WTC11 (cell line): ENCODE results near the gene CLASP1. TPM values are rescaled to one million over a fixed set of nuclear protein-coding genes. Genes with fewer than 3 reads are reported as not detected.

Source experiments
- ATAC-seq: fragments of 200-7000 bp; cut with Tn5 transposase; 2 replicates; pipeline ENCODE4 v1.10.0; 2021; ENCODE audit warnings: mild to moderate bottlenecking, moderate library complexity
- CTCF ChIA-PET: fragments of 300-600 bp; sonication (Branson Sonifier 250); formaldehyde crosslinking; loops from one replicate; lab custom pipeline; 2021; ENCODE audit warnings: antibody characterized with exemption; lab: Charles Lee
- POLR2A ChIA-PET: fragments of 350-600 bp; sonication (Branson Sonifier 250); formaldehyde crosslinking; loops from one replicate; lab custom pipeline; 2021; ENCODE audit warnings: antibody characterized with exemption; lab: Charles Lee
- DNase-seq: peaks from one replicate; pipeline ENCODE4 v3.0.0; 2021; ENCODE audit warnings: low spot score
- H3K27ac Mint-ChIP-seq: 2 replicates; pipeline ENCODE4 v1.8.0; 2021; ENCODE audit warnings: mixed read lengths
- H3K27me3 Mint-ChIP-seq: 2 replicates; pipeline ENCODE4 v1.8.0; 2021; ENCODE audit warnings: low read depth, mild to moderate bottlenecking, moderate library complexity, mixed read lengths
- H3K36me3 Mint-ChIP-seq: 2 replicates; pipeline ENCODE4 v1.8.0; 2021; ENCODE audit warnings: mixed read lengths
- H3K4me1 Mint-ChIP-seq: 2 replicates; pipeline ENCODE4 v1.8.0; 2022; ENCODE audit warnings: mixed read lengths
- H3K4me3 Mint-ChIP-seq: 2 replicates; pipeline ENCODE4 v1.8.0; 2021; ENCODE audit warnings: mild to moderate bottlenecking, moderate library complexity, mixed read lengths
- H3K9me3 Mint-ChIP-seq: 2 replicates; pipeline ENCODE4 v1.8.0; 2021; ENCODE audit warnings: mixed read lengths
- CREM ChIP-seq: sonication (generic); formaldehyde crosslinking; IDR thresholded peaks from 2 replicates; pipeline ENCODE4 v1.8.1; 2022; ENCODE audit warnings: mild to moderate bottlenecking, missing genetic modification reagents, moderate library complexity
- MYBL2 ChIP-seq: sonication (generic); formaldehyde crosslinking; IDR thresholded peaks from 2 replicates; pipeline ENCODE4 v1.8.1; 2023; ENCODE audit warnings: mild to moderate bottlenecking, moderate library complexity, missing genetic modification reagents
- NFE2L1 ChIP-seq: sonication (generic); formaldehyde crosslinking; IDR thresholded peaks from 2 replicates; pipeline ENCODE4 v1.8.1; 2023; ENCODE audit warnings: missing genetic modification reagents
- NR2C2 ChIP-seq: sonication (generic); formaldehyde crosslinking; IDR thresholded peaks from 2 replicates; pipeline ENCODE4 v1.8.0; 2022; ENCODE audit warnings: mild to moderate bottlenecking, missing genetic modification reagents
- NR3C1 ChIP-seq: sonication (generic); formaldehyde crosslinking; conservative IDR thresholded peaks from 2 replicates; pipeline ENCODE4 v1.8.1; 2023; ENCODE audit warnings: low read depth, mild to moderate bottlenecking, missing genetic modification reagents
- SP1 ChIP-seq: sonication (generic); formaldehyde crosslinking; conservative IDR thresholded peaks from 2 replicates; pipeline ENCODE4 v1.8.1; 2022; ENCODE audit warnings: missing genetic modification reagents
- ZNF317 ChIP-seq: sonication (generic); formaldehyde crosslinking; IDR thresholded peaks from 2 replicates; pipeline ENCODE4 v1.8.1; 2023; ENCODE audit warnings: low read depth, mild to moderate bottlenecking, moderate library complexity, missing genetic modification reagents, borderline replicate concordance
- ZNF416 ChIP-seq: fragments of 250-450 bp; sonication (Bioruptor Pico); IDR thresholded peaks from 2 replicates; pipeline ENCODE4 v1.9.0; 2021; ENCODE audit warnings: mild to moderate bottlenecking, inconsistent platforms
- ZNF423 ChIP-seq: fragments of 250-450 bp; sonication (Bioruptor Pico); IDR thresholded peaks from 2 replicates; pipeline ENCODE4 v2.1.2; 2022; ENCODE audit warnings: mild to moderate bottlenecking, moderate library complexity
- total RNA-seq: library from RNA; stranded (reverse); gene quantifications from 3 replicates; pipeline ENCODE4 v1.2.3, GENCODE V29; 2021
- TF ChIP-seq, protein P1 (sequence below): sonication (generic); formaldehyde crosslinking; IDR thresholded peaks from 2 replicates; pipeline ENCODE4 v1.8.0; 2022; ENCODE audit warnings: missing genetic modification reagents
- TF ChIP-seq, protein P2 (sequence below): sonication (generic); formaldehyde crosslinking; IDR thresholded peaks from 2 replicates; pipeline ENCODE4 v1.8.0; 2023; ENCODE audit warnings: missing genetic modification reagents, mild to moderate bottlenecking, borderline replicate concordance
- TF ChIP-seq, protein P3 (sequence below): sonication (generic); formaldehyde crosslinking; IDR thresholded peaks from 2 replicates; pipeline ENCODE4 v1.8.1; 2023; ENCODE audit warnings: mild to moderate bottlenecking, missing genetic modification reagents, moderate library complexity
- TF ChIP-seq, protein P4 (sequence below): fragments of 250-450 bp; sonication (Bioruptor Pico); IDR thresholded peaks from 2 replicates; pipeline ENCODE4 v2.1.2; 2022; ENCODE audit warnings: mild to moderate bottlenecking, moderate library complexity

The CLASP1 gene
- total RNA-seq, 1 experiment from 2014 or later: 50.0 TPM

DNA sequence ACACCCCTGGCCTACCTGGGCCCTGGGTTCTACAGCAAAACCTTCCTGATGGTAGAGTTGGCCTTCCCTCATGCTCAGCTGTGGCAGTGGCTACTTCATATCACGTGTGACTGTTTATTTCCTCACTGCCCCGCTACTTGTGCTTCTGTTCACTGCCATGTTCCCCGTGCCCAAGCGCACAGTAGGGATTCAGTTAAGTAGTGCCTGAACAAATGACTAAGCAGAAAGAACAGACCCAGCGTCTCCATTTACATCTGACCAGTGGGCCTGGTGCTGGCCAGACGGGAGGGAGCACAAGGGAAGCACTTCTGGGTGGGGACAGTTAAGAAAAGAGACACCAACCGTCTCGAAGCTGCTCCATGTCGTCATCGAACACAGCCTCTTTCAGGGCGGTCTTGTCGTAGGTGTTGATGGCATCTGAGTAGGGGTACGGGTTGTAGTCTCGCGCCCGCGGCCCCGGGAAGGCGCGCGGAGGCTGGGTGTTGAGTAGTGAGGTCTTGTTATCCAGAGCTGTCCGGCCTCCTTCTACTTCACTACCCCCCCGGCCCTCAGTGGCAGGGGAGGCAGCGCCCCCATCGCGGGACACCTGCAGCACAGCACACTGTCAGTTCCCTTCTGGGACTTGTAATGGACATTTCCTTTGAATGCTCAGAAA lies 281.9 kb downstream of the CLASP1 start:
- Mint-ChIP-seq H3K4me1 (no peaks in the 10 kb centered on the region), H3K4me3 (no peak overlapping the region), H3K36me3 (peaks cover 35% of the 10 kb centered on the region), H3K9me3 (no peaks in the 10 kb centered on the region), H3K27me3 (no peaks in the 10 kb centered on the region), H3K27ac (no peak overlapping the region)
- POLR2A ChIA-PET: no interaction called here
- ATAC-seq: no peak
- DNase-seq: no peak
- TF ChIP-seq NR2C2 (CRISPR knock-in tag) (no peak), NR3C1 (CRISPR knock-in tag) (no peak), NFE2L1 (CRISPR knock-in tag) (no peak)
- TF ChIP-seq, protein P1, sequence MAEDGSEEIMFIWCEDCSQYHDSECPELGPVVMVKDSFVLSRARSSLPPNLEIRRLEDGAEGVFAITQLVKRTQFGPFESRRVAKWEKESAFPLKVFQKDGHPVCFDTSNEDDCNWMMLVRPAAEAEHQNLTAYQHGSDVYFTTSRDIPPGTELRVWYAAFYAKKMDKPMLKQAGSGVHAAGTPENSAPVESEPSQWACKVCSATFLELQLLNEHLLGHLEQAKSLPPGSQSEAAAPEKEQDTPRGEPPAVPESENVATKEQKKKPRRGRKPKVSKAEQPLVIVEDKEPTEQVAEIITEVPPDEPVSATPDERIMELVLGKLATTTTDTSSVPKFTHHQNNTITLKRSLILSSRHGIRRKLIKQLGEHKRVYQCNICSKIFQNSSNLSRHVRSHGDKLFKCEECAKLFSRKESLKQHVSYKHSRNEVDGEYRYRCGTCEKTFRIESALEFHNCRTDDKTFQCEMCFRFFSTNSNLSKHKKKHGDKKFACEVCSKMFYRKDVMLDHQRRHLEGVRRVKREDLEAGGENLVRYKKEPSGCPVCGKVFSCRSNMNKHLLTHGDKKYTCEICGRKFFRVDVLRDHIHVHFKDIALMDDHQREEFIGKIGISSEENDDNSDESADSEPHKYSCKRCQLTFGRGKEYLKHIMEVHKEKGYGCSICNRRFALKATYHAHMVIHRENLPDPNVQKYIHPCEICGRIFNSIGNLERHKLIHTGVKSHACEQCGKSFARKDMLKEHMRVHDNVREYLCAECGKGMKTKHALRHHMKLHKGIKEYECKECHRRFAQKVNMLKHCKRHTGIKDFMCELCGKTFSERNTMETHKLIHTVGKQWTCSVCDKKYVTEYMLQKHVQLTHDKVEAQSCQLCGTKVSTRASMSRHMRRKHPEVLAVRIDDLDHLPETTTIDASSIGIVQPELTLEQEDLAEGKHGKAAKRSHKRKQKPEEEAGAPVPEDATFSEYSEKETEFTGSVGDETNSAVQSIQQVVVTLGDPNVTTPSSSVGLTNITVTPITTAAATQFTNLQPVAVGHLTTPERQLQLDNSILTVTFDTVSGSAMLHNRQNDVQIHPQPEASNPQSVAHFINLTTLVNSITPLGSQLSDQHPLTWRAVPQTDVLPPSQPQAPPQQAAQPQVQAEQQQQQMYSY (CRISPR knock-in tag): no peak
- TF ChIP-seq, protein P2, sequence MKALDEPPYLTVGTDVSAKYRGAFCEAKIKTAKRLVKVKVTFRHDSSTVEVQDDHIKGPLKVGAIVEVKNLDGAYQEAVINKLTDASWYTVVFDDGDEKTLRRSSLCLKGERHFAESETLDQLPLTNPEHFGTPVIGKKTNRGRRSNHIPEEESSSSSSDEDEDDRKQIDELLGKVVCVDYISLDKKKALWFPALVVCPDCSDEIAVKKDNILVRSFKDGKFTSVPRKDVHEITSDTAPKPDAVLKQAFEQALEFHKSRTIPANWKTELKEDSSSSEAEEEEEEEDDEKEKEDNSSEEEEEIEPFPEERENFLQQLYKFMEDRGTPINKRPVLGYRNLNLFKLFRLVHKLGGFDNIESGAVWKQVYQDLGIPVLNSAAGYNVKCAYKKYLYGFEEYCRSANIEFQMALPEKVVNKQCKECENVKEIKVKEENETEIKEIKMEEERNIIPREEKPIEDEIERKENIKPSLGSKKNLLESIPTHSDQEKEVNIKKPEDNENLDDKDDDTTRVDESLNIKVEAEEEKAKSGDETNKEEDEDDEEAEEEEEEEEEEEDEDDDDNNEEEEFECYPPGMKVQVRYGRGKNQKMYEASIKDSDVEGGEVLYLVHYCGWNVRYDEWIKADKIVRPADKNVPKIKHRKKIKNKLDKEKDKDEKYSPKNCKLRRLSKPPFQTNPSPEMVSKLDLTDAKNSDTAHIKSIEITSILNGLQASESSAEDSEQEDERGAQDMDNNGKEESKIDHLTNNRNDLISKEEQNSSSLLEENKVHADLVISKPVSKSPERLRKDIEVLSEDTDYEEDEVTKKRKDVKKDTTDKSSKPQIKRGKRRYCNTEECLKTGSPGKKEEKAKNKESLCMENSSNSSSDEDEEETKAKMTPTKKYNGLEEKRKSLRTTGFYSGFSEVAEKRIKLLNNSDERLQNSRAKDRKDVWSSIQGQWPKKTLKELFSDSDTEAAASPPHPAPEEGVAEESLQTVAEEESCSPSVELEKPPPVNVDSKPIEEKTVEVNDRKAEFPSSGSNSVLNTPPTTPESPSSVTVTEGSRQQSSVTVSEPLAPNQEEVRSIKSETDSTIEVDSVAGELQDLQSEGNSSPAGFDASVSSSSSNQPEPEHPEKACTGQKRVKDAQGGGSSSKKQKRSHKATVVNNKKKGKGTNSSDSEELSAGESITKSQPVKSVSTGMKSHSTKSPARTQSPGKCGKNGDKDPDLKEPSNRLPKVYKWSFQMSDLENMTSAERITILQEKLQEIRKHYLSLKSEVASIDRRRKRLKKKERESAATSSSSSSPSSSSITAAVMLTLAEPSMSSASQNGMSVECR (CRISPR knock-in tag): no peak
- TF ChIP-seq, protein P3, sequence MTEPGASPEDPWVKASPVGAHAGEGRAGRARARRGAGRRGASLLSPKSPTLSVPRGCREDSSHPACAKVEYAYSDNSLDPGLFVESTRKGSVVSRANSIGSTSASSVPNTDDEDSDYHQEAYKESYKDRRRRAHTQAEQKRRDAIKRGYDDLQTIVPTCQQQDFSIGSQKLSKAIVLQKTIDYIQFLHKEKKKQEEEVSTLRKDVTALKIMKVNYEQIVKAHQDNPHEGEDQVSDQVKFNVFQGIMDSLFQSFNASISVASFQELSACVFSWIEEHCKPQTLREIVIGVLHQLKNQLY (CRISPR knock-in tag): no peak
- CTCF ChIA-PET: interaction anchor here (0.6 to 1.3 kb wide), 3 partner anchors 12 to 272 kb away, joined by 3 to 4 read pairs (median 4); no protein-coding TSS in a partner anchor

DNA sequence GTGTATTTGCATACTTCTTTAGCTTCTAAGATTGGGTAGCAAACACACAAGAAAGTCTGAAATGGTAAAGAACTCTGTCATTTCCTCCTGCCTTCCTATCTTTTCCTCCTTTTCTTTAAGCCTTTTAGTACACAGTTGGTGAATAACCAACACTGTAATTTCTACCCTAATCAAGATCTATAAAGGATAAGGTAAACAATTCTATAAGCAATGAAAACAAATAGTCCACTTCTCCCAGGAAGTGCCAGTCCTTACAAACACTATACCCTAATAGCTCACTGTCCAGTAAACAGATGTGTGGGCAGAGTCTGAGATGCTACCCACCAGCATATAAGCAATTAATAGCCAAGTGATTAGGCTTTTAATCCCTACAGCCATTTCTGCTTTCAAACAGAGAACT lies 283.2 kb downstream of the CLASP1 start:
- peaks cover 29% of the 10 kb centered on the region for H3K36me3 Mint-ChIP-seq
- no peak overlapping the region for H3K27ac Mint-ChIP-seq
- TF ChIP-seq MYBL2 (CRISPR knock-in tag) (no peak), ZNF423 (CRISPR knock-in tag) (no peak), ZNF416 (no peak), SP1 (CRISPR knock-in tag) (no peak), CREM (no peak), ZNF317 (CRISPR knock-in tag) (no peak)
- TF ChIP-seq, protein P4, sequence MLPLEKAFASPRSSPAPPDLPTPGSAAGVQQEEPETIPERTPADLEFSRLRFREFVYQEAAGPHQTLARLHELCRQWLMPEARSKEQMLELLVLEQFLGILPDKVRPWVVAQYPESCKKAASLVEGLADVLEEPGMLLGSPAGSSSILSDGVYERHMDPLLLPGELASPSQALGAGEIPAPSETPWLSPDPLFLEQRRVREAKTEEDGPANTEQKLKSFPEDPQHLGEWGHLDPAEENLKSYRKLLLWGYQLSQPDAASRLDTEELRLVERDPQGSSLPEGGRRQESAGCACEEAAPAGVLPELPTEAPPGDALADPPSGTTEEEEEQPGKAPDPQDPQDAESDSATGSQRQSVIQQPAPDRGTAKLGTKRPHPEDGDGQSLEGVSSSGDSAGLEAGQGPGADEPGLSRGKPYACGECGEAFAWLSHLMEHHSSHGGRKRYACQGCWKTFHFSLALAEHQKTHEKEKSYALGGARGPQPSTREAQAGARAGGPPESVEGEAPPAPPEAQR (CRISPR knock-in tag): no peak
- TF ChIP-seq, all 79 proteins: peak for 0
- Mint-ChIP-seq H3K4me3 (no peak overlapping the region), H3K4me1 (no peaks in the 10 kb centered on the region), H3K9me3 (no peaks in the 10 kb centered on the region), H3K27me3 (no peaks in the 10 kb centered on the region)
- CTCF ChIA-PET: interaction anchor here (0.8 to 1.3 kb wide), 2 partner anchors 10 to 271 kb away, joined by 3 to 8 read pairs; no protein-coding TSS in a partner anchor
- POLR2A ChIA-PET: no interaction called here
- no peak for ATAC-seq
- DNase-seq: no peak
